ENCODE results near the gene MED12L. TPM values are rescaled to one million over a fixed set of nuclear protein-coding genes. Genes with fewer than 3 reads are reported as not detected.

The MED12L gene
- total RNA-seq, 4 donors from 2014 or later: 0.19 to 0.83 (median 0.41) TPM

DNA sequence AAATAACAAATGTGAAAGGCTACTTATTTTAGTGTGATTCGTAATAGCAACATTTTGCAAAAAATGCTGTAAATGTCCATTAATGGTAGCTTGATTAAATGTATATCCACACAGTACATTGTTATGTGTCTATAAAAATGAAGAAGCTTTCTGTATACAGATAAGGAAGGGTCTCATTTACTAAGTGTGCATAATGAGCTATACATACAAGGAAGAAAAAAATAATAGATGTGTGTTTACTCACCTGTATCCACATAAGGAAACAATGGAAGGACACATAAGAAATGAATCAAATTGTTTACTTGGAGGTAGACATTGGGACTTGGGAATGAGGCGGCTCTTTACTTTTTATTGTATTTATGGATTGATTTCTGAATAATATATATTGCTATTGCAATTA is 34.9 kb downstream of the MED12L start:
- WGBS: 98% methylated on average over 2 of the region's 2 CpGs
- Histone ChIP-seq H3K4me3 (no peak overlapping the region), H3K4me1 (no peaks in the 10 kb centered on the region), H3K9me3 (no peaks in the 10 kb centered on the region), H3K36me3 (no peaks in the 10 kb centered on the region), H3K27ac (replicated peaks in 1 of 4) (no peak overlapping the region), H3K27me3 (no peaks in the 10 kb centered on the region)
- intact Hi-C loops (cut with DNase I): no loop called here
- no peak for DNase-seq (ENCODE audit: extremely low spot score)
- TF ChIP-seq POLR2A (IDR thresholded peaks at IDR 0.05; ENCODE audit: low read depth) (no peak), EP300 (IDR thresholded peaks at IDR 0.05) (no peak), POLR2AphosphoS5 (IDR thresholded peaks at IDR 0.05) (no peak)
- TF ChIP-seq, protein P1, sequence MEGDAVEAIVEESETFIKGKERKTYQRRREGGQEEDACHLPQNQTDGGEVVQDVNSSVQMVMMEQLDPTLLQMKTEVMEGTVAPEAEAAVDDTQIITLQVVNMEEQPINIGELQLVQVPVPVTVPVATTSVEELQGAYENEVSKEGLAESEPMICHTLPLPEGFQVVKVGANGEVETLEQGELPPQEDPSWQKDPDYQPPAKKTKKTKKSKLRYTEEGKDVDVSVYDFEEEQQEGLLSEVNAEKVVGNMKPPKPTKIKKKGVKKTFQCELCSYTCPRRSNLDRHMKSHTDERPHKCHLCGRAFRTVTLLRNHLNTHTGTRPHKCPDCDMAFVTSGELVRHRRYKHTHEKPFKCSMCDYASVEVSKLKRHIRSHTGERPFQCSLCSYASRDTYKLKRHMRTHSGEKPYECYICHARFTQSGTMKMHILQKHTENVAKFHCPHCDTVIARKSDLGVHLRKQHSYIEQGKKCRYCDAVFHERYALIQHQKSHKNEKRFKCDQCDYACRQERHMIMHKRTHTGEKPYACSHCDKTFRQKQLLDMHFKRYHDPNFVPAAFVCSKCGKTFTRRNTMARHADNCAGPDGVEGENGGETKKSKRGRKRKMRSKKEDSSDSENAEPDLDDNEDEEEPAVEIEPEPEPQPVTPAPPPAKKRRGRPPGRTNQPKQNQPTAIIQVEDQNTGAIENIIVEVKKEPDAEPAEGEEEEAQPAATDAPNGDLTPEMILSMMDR (IDR thresholded peaks at IDR 0.05): no peak

DNA sequence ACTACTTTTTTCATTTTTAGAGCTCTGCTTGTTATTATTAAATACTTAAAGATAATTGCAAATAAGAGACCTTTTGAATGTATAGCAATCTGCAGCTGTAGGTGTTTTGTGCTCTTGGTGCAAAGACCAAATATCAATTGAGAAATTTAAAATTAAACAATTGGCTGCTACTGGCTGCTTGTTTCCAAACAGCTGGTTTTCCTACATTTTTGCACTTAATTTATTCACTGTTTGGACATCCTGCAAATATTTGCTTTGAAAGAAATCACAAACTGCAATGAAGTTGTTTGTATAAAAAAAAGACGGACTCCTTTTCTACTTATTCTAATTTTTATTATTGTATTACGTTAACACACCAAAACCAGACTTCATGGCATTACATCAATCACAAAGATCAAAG is 35.6 kb downstream of the MED12L start:
- 87% methylated on average over 2 of the region's 2 CpGs for WGBS
- Histone ChIP-seq H3K36me3 (no peaks in the 10 kb centered on the region), H3K27me3 (no peaks in the 10 kb centered on the region), H3K4me3 (no peak overlapping the region), H3K9me3 (no peaks in the 10 kb centered on the region), H3K4me1 (no peaks in the 10 kb centered on the region), H3K27ac (replicated peaks in 1 of 4) (no peak overlapping the region)
- no peak for DNase-seq (ENCODE audit: extremely low spot score)
- TF ChIP-seq POLR2A (IDR thresholded peaks at IDR 0.05; ENCODE audit: low read depth) (no peak), EP300 (IDR thresholded peaks at IDR 0.05) (no peak), POLR2AphosphoS5 (IDR thresholded peaks at IDR 0.05) (no peak)
- TF ChIP-seq, protein P1 (IDR thresholded peaks at IDR 0.05): no peak
- intact Hi-C loops (cut with DNase I): no loop called here

DNA sequence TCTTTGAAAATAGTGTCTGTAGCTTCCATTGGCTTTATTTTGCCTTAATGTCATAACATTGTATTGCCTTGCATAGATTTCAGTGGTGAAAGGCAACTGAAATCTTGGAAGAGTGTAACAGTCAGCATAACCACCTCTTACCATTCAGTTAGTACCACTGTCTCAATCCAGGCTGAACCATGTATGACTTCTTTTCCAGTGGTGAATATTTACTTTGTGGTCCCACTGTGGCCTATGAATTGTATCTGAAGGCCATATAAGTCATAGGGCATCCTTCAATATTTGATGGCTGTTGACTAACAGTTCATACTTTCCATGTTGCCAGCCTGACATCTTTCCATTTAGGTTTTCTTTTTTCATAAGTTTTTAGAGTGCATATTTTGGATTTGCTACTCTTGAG is 38.4 kb downstream of the MED12L start:
- no peaks in the 10 kb centered on the region for H3K36me3 ChIP-seq
- no peak overlapping the region for H3K4me3 ChIP-seq
- H3K9me3 ChIP-seq: no peaks in the 10 kb centered on the region
- H3K4me1 ChIP-seq: no peaks in the 10 kb centered on the region
- no peak overlapping the region for H3K27ac ChIP-seq (replicated peaks in 1 of 4)
- TF ChIP-seq, protein P1 (IDR thresholded peaks at IDR 0.05): no peak
- TF ChIP-seq POLR2A (IDR thresholded peaks at IDR 0.05; ENCODE audit: low read depth): no peak
- intact Hi-C loops (cut with DNase I): no loop called here
- H3K27me3 ChIP-seq: no peaks in the 10 kb centered on the region
- DNase-seq (ENCODE audit: extremely low spot score): no peak

DNA sequence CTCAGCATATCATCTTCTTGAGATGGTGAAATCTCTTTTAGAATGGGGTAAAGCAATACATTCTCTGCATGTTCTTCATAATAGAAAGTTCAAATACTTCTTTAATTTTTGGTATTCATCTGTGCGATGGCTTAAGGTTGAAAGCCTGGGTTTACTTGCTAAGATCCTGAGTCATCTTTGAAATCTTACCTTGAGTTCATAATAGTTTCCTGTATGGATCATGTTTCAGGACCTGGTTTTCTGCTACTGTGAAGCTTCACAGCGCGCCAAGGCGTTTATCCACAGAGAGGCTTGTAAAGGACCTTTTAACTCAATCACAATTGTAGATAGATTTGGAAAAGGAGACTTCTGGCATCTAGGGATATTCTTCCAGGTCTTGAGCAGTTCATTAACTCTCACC is 39.0 kb downstream of the MED12L start:
- 98% methylated on average over 4 of the region's 4 CpGs for WGBS
- Histone ChIP-seq H3K9me3 (no peaks in the 10 kb centered on the region), H3K4me3 (no peak overlapping the region), H3K27me3 (no peaks in the 10 kb centered on the region), H3K36me3 (no peaks in the 10 kb centered on the region), H3K27ac (replicated peaks in 1 of 4) (no peak overlapping the region), H3K4me1 (no peaks in the 10 kb centered on the region)
- DNase-seq (ENCODE audit: extremely low spot score): no peak
- intact Hi-C loops (cut with DNase I): no loop called here
- no peak for TF ChIP-seq POLR2A (IDR thresholded peaks at IDR 0.05; ENCODE audit: low read depth)
- no peak for TF ChIP-seq EP300 (IDR thresholded peaks at IDR 0.05)
- TF ChIP-seq, protein P1 (IDR thresholded peaks at IDR 0.05): no peak
- TF ChIP-seq POLR2AphosphoS5 (IDR thresholded peaks at IDR 0.05): no peak

DNA sequence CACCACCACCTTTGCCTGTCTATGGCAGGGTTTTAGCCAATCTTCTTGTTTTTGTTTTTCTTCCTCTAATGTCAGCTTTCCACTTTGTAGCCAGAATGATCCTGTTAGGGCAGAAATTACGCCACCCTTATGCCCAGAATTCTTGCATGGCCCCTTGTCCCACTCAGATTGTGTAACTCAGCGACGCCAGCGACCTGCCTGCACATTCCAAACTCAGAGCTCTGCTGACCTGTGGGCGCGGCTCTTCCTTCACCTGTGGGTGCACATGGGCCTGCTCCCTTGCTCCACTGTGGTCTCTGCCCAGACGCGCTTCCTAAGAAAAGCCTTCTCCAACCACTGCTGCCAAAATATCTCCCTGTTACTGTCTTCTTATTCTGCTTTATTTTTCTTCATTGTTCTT is 45.0 kb downstream of the MED12L start:
- no peak for DNase-seq (ENCODE audit: extremely low spot score)
- Histone ChIP-seq H3K27ac (replicated peaks in 1 of 4) (no peak overlapping the region), H3K9me3 (no peaks in the 10 kb centered on the region), H3K4me3 (no peak overlapping the region), H3K36me3 (no peaks in the 10 kb centered on the region), H3K4me1 (no peaks in the 10 kb centered on the region), H3K27me3 (no peaks in the 10 kb centered on the region)
- WGBS: 96% methylated on average over 8 of the region's 8 CpGs
- intact Hi-C loops (cut with DNase I): no loop called here
- no peak for TF ChIP-seq POLR2A (IDR thresholded peaks at IDR 0.05; ENCODE audit: low read depth)
- TF ChIP-seq, protein P1 (IDR thresholded peaks at IDR 0.05): no peak
- TF ChIP-seq EP300 (IDR thresholded peaks at IDR 0.05): no peak
- no peak for TF ChIP-seq POLR2AphosphoS5 (IDR thresholded peaks at IDR 0.05)
